Activated CD8-positive, alpha-beta memory T cell treated with anti-CD3 and anti-CD28 coated beads for 48 hours (primary cell): Measurements from ENCODE around the gene THEMIS2.
"Not testable (repeated sequence)": the region's sequence is repeated elsewhere in the genome, so short reads cannot be mapped to it uniquely, and the experiment has no call there.

Experiments
- DNase-seq, 3 experiments: peaks; one replicate each; pipeline ENCODE4 v3.0.0-alpha.2; 2020; ENCODE audit warnings: low read depth in 2 of 3, low spot score in 2 of 3

The THEMIS2 gene

GRCh38 chr1:27872059-27872801 lies at the start of gene THEMIS2:
THEMIS2 (plus strand) TSS chr1:27872544; CDS start chr1:27872572, 28 bp downstream.
- DNase-seq, result peak; percentile 50 to 66 (median 62)

DNA sequence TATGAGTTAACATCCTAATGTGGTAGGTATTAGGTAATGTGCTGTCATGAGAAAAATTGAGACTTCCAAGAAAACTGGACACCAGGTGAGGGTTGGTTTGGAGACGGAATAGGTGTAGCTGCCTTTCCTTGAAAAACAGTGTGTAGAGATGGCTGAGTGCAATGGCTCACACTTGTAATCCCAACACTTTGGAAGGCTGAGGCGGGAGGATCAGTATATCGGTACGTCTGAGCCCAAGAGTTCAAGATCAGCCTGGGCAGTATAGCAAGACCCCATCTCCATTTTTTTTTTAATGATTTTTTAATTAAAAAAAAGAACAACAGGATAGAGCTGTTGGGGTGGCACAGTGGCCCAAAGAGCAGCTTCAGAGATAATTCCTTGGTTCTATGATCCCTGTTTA lies 48.6 kb upstream of the THEMIS2 start:
- no peak for DNase-seq

DNA sequence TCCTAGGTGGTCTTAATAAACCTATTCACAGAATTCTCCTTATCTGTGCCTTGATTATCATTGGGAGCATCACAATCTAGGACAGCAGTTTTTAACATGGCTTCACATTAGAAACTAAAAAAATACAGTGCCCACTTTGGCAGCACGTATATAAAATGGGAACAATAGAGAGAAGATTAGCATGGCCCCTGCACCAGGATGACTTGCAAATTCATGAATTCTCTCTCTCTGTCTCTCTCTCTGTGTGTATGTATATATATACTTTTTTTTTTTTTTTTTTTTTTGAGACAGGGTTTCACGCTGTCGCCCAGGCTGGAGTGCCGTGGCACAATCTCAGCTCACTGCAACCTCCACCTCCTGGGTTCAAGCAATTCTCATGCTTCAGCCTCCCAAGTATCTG lies 47.9 kb upstream of the THEMIS2 start:
- no peak for DNase-seq

DNA sequence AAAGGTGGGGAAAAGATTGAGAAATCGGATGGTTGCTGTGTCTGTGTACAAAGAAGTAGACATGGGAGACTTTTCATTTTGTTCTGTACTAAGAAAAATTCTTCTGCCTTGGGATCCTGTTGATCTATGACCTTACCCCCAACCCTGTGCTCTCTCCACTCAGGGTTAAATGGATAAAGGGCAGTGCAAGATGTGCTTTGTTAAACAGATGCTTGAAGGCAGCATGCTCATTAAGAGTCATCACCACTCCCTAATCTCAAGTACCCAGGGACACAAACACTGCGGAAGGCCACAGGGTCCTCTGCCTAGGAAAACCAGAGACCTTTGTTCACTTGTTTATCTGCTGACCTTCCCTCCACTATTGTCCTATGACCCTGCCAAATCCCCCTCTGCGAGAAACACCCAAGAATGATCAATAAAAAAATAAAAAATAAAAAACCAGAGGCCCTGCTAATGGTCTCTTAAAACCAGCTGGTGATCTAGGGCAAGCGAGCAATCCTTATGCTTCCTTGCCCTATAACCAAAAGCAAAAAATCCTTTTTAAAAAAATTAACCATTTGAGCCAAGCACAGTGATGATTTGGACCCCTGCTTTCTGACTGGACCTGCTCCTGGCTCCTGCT lies 42.9 kb upstream of the THEMIS2 start:
- DNase-seq, result not testable (repeated sequence)

GRCh38 chr1:27830621-27831440 lies 41.5 kb upstream of the THEMIS2 start, which contains the start of gene PPP1R8:
PPP1R8 (plus strand) TSS chr1:27830782; CDS start chr1:27830836, 54 bp downstream.
- peak; percentile 59 to 78 (median 64) for DNase-seq

- no peak for DNase-seq
These were observed 40.6 kb upstream of the THEMIS2 start for GRCh38 chr1:27831568-27832410.

- DNase-seq, result no peak
These were observed 39.6 kb upstream of the THEMIS2 start for GRCh38 chr1:27832762-27833161.

GRCh38 chr1:27833470-27833869 lies 38.9 kb upstream of the THEMIS2 start:
- no peak for DNase-seq

DNA sequence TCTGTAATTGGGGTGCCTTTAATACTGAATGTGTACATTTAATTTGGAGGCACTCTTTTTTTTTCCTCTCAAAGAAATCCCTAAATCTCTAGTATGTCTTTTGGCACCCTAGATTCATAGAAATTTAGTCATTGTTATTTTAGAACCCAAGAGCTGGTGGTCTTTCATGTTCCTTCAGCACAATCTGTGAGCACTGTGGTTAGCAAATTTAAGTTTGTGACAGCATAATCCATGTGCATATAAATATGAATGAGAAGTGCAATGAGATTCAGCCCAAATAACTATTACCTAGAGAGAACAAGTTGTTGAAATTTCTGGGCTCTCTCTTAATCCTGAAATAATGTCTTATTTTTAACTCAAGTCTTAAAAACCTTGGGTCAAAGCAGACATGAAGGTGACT lies 37.3 kb upstream of the THEMIS2 start:
- no peak for DNase-seq

DNA sequence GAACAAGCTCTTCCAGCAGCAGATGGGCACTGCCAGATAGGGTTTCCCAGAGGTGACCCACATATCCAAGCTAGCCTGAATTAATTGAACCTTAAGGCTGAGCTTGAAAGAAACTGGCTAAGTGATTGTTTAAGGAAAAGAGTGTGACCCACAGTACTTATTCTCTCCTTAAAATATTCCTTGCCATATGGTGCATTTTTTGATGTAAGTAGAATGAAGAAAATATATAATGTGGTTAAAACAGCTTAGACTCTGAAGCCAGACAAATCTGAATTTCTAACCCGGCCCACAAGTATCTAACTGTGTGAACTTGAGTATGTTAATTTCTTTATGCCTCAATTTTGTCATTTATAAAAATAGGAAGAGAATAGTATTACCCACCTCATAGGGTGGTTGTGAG lies 36.8 kb upstream of the THEMIS2 start:
- DNase-seq, result no peak

- no peak for DNase-seq
These were observed 22.4 kb upstream of the THEMIS2 start for GRCh38 chr1:27849951-27850350.

DNA sequence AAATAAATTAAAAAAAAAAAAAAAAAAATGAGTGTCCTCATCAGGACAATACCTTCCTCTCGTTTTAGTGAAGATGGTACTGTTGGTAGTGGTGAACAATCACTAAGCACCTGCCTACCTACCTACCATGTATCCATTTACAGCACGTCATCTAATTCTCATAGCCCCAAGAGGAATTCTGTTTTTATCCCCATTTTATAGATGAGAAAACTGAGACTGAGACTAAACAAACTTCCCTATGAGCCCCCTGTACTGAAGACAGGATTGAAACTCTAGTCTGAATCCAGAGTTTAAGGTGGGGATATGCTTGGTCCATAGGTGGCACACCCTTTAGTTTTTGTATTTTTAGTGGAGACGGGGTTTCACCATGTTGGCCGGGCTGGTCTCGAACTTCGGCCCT lies 17.3 kb upstream of the THEMIS2 start:
- no peak for DNase-seq

- no peak for DNase-seq
These were observed 15.6 kb upstream of the THEMIS2 start for GRCh38 chr1:27856561-27857343.

- not testable (repeated sequence) for DNase-seq
These were observed 14.8 kb upstream of the THEMIS2 start for GRCh38 chr1:27857552-27857951.

- peak in 2 of 3 experiments; percentile 60 to 69 for DNase-seq
These were observed 14.0 kb upstream of the THEMIS2 start for GRCh38 chr1:27858072-27858948.

DNA sequence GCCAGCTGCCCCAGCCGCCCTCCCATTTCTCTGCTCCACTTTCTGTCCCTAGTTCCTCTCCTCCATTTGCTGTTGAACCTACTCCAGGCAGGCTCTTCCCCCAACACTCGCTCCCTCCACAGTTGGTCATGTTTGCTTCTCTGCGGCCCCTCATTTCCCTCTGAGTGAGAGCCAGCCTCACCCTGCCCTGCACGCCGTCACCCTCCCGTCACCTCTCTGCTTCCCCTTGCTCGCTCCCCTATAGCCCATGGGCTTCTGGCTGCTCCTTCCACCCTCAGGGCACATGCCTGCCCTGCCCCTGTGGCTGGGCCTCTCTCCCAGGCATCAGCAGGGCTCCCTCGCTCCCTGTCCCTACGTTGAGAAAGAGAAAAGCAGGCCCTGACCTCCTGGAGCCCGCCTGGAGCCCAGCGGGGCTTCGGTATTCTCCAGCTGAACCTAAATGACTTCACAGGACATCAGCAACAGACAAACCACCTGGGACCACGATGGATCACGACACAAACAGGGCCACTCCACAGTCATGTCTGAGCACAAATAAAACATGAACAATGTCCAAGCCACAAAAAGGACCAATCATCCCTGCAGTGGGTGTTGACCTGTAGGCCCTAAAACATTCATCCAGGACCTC lies 13.3 kb upstream of the THEMIS2 start:
- no peak for DNase-seq

DNA sequence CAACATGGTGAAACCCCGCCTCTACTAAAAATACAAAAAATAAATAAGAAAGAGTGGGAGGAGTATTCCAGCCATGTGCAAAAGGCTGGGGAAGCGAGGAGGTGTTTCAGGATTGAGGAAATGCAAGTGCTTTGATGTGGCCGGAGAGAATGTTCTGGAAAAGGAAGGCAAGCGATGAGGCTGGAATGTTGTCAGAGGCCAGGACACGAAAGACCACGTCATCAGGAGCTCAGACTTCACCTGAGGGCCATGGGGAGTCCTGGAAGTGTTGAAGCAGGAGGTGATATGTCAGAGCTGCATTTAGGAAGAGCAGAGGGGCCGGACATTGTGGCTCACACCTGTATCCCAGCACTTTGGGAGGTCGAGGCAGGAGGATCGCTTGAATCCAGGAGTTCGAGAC lies 10.9 kb upstream of the THEMIS2 start:
- DNase-seq, result no peak

- no peak for DNase-seq
These were observed 10.3 kb upstream of the THEMIS2 start for GRCh38 chr1:27862004-27862403.
